ENCODE results near the gene NELFE. TPM values are rescaled to one million over a fixed set of nuclear protein-coding genes. Genes with fewer than 3 reads are reported as not detected.

The NELFE gene
- total RNA-seq, 6 experiments from 2014 or later, result 9.3 to 33.8 (median 18.3) TPM

GRCh38 chr6:31948306-31948705, 10.5 kb downstream of the NELFE start:
- peaks cover 0 to 36% (median 12%) of the 10 kb centered on the region in 4 donors for H3K4me1 ChIP-seq
- no peaks in the 10 kb centered on the region for H3K27me3 ChIP-seq
- H3K4me3 ChIP-seq, result peak overlapping the region in 2 of 3 donors; percentile 78 to 92
- no peak for TF ChIP-seq POLR2A (IDR thresholded peaks at IDR 0.05)
- no peak for ATAC-seq
- WGBS (ENCODE audit: insufficient coverage, low coverage, low lambda C conversion rate, missing lambda C conversion rate), result 40% methylated on average over 4 of the region's 5 CpGs
- H3K36me3 ChIP-seq, result peaks cover 0 to 69% (median 28%) of the 10 kb centered on the region in 4 donors
- intact Hi-C loops (cut with DNase I), result no loop called here
- no peak for DNase-seq
- peak overlapping the region in 2 of 3 donors; percentile 91 to 96 for H3K27ac ChIP-seq
- H3K9me3 ChIP-seq, result no peaks in the 10 kb centered on the region

- no peak for ATAC-seq
- Histone ChIP-seq H3K27ac (peak overlapping the region; percentile 89 to 96 (median 91)), H3K27me3 (no peaks in the 10 kb centered on the region), H3K4me3 (peak overlapping the region; percentile 57 to 92 (median 78)), H3K4me1 (peaks cover 0 to 37% (median 14%) of the 10 kb centered on the region in 4 donors), H3K36me3 (peaks cover 0 to 68% (median 28%) of the 10 kb centered on the region in 4 donors), H3K9me3 (no peaks in the 10 kb centered on the region)
- intact Hi-C loops (cut with DNase I), result no loop called here
- WGBS (ENCODE audit: insufficient coverage, low coverage, low lambda C conversion rate, missing lambda C conversion rate), result 43% methylated on average over 3 of the region's 4 CpGs
- no peak for DNase-seq
- TF ChIP-seq CTCF (IDR thresholded peaks at IDR 0.05) (no peak), POLR2A (IDR thresholded peaks at IDR 0.05) (no peak)
These were observed 10.9 kb downstream of the NELFE start for GRCh38 chr6:31947864-31948263.

GRCh38 chr6:31947070-31947675, 11.6 kb downstream of the NELFE start:
- 42% methylated on average over 9 of the region's 24 CpGs for WGBS (ENCODE audit: insufficient coverage, low coverage, low lambda C conversion rate, missing lambda C conversion rate)
- peaks cover 0 to 64% (median 28%) of the 10 kb centered on the region in 4 donors for H3K36me3 ChIP-seq
- peak overlapping the region; percentile 89 to 96 (median 91) for H3K27ac ChIP-seq
- ATAC-seq, result no peak
- H3K4me3 ChIP-seq, result peak overlapping the region; percentile 57 to 92 (median 78)
- TF ChIP-seq POLR2A (IDR thresholded peaks at IDR 0.05), result no peak
- no peak for TF ChIP-seq CTCF (IDR thresholded peaks at IDR 0.05)
- intact Hi-C loops (cut with DNase I), result no loop called here
- no peaks in the 10 kb centered on the region for H3K27me3 ChIP-seq
- no peaks in the 10 kb centered on the region for H3K9me3 ChIP-seq
- no peak for DNase-seq
- H3K4me1 ChIP-seq, result peaks cover 0 to 37% (median 15%) of the 10 kb centered on the region in 4 donors

GRCh38 chr6:31946370-31946885, 12.3 kb downstream of the NELFE start:
- Histone ChIP-seq H3K27me3 (no peaks in the 10 kb centered on the region), H3K36me3 (peaks cover 0 to 58% (median 28%) of the 10 kb centered on the region in 4 donors), H3K27ac (peak overlapping the region; percentile 89 to 96 (median 91)), H3K4me1 (peaks cover 0 to 37% (median 16%) of the 10 kb centered on the region in 4 donors), H3K4me3 (peak overlapping the region; percentile 57 to 92 (median 78)), H3K9me3 (no peaks in the 10 kb centered on the region)
- DNase-seq (no peak), ATAC-seq (peak in 2 of 4 donors; percentile 4 to 9)
- no peak for TF ChIP-seq CTCF (IDR thresholded peaks at IDR 0.05)
- TF ChIP-seq POLR2A (IDR thresholded peaks at IDR 0.05), result no peak
- WGBS (ENCODE audit: insufficient coverage, low coverage, low lambda C conversion rate, missing lambda C conversion rate), result 33% methylated on average over 11 of the region's 11 CpGs
- intact Hi-C loops (cut with DNase I), result no loop called here

Data from right lobe of liver (tissue), 6 donors.